Hematopoietic multipotent progenitor cell (in vitro differentiated cells): ENCODE data around the gene FAM107B. TPM values are rescaled to one million over a fixed set of nuclear protein-coding genes. Genes with fewer than 3 reads are reported as not detected.
"Not testable (repeated sequence)": the region's sequence is repeated elsewhere in the genome, so short reads cannot be mapped to it uniquely, and the experiment has no call there.

Experiments used
- DNase-seq, 3 donors: peaks; one replicate each; pipeline ENCODE4 v3.0.0-alpha.2; 2011 to 2015; ENCODE audit warnings: low read depth in 2 of 3, low spot score in 2 of 3
- total RNA-seq: library from RNA; depleted of rRNA; stranded (reverse); fragments of >200 nt; gene quantifications from one replicate; pipeline ENCODE4 v1.2.3, GENCODE V29; 2012

Gene FAM107B
- total RNA-seq, result 2.7 TPM

- DNase-seq, result no peak
These were observed at the start of gene FAM107B for GRCh38 chr10:14774797-14775196. Gene FAM107B (minus strand): TSS chr10:14774897. CDS start chr10:14774663, 234 bp downstream.

DNA sequence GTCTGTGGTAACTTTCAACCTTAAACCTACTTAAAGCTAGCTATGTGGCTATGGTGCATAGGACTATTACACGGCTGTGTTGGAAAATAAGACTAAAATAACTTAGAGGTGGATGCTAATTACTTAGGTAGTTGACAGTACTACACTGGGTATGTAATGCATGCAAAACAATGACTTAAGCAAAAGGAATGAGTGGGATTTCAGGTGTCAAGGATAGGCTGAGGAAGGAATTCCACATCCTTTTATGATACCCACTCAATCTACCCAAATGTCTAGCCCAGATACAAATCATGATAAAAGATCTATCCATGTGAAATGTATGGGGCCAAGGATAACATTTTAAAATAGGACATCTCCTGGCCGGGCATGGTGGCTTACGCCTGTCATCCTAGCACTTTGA lies 49.3 kb upstream of the FAM107B start:
- no peak for DNase-seq

DNA sequence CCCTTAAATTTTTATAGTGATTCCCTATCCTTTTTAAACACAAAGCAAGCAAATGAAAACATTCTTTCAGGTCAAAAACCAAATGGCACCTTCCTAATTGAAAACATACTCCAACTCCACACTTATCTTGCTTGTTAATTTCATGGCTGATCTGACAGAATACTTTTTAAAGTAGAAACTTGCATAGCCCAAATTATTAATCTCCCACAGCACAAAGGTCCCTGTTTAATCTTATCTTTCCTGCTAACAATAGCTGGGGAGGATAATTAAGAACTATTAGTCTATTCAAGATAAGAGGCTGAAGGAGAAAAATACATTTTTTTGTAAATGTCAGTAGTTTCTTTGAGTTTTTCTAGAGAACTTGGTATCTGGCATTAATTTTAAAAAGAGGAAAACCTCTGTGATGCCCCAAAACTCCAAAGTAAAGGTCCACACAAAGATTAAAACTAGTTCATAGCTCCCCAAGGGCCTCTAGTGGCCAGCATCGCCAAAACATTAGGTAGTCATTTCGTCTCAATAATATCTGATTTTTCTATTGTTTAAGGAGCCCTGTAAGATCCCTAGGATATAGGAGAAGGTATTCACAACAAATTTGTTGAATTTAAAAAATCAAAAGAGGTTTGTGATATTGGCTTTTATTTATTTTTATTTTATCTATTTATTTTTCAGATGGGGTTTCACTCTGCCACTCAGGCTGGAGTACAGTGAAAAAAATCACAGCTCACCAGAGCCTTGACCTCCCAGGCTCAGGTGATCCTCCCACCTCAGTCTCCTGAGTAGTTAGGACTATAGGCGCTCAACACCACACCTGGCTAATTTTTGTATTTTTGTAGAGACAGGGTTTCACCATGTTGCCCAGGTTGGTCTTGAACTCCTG lies 48.4 kb upstream of the FAM107B start:
- peak in 2 of 3 donors; percentile 36 to 75 for DNase-seq

GRCh38 chr10:14821635-14822375 lies 47.1 kb upstream of the FAM107B start:
- no peak for DNase-seq

DNA sequence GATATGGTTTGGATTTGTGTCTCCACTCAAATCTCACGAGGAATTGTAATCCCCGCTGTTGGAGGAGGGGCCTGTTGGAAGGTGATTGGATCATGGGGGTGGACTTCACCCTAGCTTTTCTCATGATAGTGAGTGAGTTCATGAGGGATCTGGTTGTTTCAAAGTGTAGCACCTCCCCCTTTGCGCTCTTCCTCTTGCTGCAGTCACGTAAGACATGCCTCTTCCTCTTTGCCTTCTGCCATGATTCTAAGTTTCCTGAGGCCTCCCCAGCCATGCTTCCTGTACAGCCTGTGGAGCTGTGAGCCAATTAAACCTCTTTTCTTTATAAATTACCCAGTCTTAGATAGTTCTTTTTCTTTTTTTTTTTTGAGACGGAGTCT lies 46.1 kb upstream of the FAM107B start:
- no peak for DNase-seq

- DNase-seq, result no peak
These were observed 45.5 kb upstream of the FAM107B start for GRCh38 chr10:14820010-14820774.

DNA sequence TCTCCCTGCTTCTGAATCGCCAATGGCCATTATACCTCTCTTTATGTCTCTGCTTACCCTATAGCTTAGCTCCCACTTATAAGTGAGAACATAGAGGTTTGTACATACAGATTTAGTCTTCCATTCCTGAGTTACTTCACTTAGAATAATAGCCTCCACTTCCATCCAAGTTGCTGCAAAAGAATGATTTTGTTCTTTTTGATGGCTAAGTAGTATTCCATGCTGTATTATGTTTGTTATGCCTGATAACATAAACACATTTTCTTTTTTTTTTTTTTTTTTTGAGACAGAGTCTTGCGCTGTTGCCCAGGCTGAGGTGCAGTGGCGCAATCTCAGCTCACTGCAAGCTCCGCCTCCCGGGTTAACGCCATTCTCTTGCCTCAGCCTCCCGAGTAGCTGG lies 42.0 kb upstream of the FAM107B start:
- DNase-seq, result not testable (repeated sequence)

DNA sequence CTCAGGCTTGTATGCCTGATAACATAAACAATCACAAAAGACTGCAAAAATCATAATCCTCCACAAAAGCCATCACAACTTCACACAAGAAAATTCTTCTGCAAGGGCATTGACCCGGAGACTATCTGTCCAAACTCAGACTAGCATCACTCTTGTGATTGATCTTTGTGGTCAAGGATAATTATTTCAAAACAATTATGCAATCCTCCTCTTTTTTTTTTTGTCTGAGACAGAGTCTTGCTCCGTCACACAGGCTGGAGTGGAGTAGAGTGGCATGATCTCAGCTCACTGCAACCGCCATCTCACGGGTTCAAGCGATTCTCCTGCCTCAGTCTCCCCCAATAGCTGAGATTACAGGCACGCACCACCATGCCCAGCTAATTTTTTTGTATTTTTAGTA lies 41.0 kb upstream of the FAM107B start:
- DNase-seq, result no peak

GRCh38 chr10:14812271-14812670 lies 37.6 kb upstream of the FAM107B start:
- DNase-seq, result no peak

DNA sequence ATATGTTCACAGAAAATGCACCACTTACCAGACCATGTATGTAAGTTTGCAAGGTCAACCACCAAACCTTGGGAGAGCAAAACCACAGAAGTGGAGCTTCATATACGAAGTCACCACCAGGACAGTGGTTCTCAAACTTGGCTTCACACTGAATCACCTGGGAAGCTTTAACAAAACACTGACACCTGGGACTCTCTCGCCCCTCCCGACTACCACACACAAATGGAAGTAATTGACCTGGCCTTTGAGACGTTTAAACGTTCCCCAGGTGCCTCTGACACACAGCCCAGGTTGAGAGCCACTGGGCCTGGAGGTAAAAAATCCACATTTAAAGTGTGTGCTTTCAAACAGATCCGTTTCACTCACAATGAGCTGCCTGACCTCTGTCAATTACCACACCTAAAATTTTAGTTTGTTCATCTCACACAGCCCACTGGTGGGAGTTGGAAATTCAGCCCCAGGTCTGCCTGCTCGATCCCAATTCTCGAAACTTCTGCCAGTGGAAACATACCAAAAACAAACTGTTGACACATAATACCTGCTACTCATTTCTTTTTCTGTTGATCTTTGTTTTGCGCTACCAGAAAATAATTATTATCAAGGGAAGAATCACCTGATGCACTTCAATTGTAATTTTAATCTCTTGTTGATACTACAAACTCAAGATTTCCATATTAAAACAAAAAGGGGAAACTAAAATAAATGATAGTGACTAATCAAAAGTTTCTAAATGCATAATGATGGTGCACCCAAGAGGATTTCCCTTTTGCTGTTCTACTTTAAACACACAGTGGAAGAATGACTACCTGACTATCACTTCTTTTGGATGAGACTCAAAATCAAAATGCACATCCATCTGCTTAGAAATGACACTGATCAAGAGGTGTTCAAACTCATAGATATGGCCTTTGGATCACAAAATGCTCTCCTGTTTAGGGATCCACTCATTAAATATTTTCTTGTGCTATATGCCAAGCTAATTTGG lies 36.6 kb upstream of the FAM107B start:
- DNase-seq, result no peak

GRCh38 chr10:14806318-14806717 lies 31.6 kb upstream of the FAM107B start:
- DNase-seq, result no peak

DNA sequence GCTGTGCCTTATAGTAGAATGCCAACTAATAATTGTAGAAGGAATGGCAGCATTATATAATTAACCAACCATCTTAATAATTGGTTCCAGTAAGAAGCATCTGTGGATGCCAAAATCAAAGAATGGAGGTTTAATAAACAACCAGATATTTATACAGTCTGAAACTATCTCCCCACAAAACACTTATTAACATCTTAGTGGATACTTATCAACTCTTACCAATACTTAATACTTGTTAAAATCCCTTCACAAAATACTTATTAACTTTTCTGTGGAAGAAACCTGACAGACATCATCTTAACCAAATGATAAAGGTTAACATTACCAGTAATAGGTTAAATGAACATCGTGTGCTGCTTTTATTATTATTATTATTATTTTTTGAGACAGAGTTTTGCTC lies 29.1 kb upstream of the FAM107B start:
- no peak for DNase-seq

DNA sequence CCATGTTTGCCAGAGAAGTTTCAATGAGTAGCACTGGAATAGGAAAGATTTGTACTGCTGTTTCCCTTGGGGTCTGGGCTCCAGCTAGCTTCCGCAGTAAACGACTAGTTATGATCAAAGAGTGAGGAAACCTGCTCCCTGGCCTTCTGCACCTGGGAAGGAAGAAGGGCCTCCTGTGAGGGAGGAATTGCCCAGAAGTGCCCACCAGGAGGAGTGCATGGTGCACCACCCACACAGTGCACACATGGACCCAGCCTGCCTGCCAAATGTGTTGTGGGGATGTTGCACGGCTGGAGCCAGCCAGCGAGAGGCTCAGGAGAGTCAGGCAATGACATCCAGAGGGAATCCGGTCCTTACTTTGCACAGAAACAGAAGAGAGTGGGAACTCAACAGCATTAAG lies 27.0 kb upstream of the FAM107B start:
- no peak for DNase-seq

GRCh38 chr10:14800397-14800796 lies 25.7 kb upstream of the FAM107B start:
- no peak for DNase-seq

- peak in 2 of 3 donors; percentile 22 to 55 for DNase-seq
These were observed 23.9 kb upstream of the FAM107B start for GRCh38 chr10:14798636-14799035.

DNA sequence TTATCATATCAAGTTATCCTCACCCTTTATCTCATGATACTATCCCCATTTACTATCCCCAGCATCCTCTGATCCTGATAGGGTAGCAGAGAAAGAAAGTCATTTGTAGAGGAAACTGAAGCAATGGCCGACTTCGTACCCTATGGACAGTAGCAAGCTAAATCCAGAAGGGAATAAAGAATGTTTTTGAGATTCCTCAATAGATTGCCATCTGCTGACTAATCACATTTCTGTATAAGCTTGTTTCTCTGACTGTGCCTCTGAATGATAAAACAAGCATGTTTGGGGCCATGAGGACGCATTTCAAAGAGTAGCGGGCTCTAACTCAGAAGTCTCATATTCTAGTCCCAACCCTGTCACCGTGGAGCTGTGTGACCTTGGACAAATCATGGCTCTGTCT lies 13.2 kb upstream of the FAM107B start:
- no peak for DNase-seq

DNA sequence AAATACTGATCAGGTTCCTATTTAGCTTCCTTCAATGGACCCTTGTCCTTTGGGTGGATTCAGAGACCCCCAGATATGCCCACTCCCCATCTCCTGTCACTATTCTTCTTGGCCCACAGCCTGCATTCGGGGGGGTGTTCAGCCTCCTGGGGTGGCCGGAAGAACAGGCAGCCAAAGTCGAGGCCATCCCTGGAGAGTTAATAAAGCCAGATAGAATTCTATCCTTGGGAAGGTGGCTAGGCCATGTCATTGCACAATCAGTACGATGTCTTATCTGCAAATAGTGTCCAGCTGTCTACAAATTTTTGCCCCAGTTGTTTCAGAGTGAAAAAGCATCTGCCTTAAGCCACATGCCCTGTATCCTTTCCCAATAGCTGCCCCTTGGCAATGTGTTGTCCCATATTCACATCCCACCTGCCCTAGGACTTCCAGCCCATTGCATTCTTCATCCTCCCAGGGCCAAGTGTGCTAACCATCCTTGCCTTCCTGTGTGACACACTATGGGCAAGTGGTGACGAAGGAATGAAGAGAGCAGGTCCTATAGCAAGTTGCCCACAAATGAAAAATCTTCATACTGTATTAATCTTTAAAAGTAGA lies 9.9 kb upstream of the FAM107B start:
- DNase-seq, result no peak

DNA sequence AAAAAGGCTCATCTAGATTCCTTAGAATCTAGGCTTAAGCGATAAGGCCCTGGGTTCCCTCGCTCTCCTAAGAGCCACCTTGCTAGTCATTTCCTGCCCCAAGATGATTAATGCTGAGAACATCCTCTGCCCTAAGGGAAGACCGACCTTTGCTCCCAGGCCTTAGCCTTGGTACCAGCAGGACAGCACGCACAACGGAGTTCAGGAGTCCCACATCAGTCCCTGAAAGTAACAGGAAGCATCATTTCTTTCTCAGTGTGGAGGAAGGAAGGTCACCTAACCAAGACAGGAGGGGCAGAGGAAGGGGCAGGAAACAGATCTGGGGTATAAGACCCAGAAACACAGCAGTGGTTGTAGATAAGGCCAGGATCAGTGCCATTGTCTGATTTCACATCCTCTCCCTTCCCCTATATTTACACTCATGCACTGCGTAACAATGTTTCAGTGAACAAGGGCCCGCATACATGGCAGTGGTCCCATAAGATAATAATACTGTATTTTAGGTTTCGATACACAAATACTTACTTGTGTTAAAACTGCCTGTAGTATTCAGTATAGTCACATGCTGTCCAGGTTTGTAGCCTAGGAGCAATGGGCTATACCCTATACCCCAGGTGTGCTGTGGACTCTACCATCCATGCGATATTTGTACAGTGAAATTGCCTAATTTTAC lies 8.1 kb upstream of the FAM107B start:
- DNase-seq, result peak in 2 of 3 donors; percentile 68 to 89

DNA sequence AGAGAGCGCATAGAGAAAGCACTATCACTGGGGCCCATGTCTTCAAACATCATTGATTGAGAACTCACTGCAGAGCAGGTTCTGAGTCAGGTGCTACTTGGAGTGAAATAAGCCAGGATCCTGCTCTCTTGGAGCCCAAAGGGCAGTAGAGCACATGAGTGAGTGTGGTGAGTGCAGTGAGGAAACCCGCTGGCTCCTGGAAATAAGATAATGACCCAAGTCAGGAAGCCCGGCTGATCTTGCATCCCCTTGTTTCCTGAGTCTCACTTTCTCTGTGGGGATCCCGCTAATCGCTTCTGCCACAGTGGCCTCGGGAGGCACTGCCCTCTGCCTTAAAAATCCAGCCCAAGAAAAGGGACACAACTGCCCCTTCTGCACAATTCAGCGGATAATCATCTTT lies 7.1 kb upstream of the FAM107B start:
- peak in 2 of 3 donors; percentile 36 to 48 for DNase-seq
